Natural killer cell (primary cell): ENCODE data around the gene ARHGEF11. TPM values are rescaled to one million over a fixed set of nuclear protein-coding genes. Genes with fewer than 3 reads are reported as not detected.
A peak's percentile ranks its signal among the peaks of the same experiment; 100 is the strongest.

Experiments used
- ATAC-seq, 3 donors: fragments of 150-1000 bp in 2 of 3; fragments of 200-7000 bp in 1 of 3; cut with Tn5 transposase; 1 replicate in 1 of 3; 2 replicates in 2 of 3; pipeline ENCODE4 v1.10.0; 2021; ENCODE audit warnings: mild to moderate bottlenecking in 2 of 3, moderate library complexity in 2 of 3
- DNase-seq, 2 donors: peaks; one replicate each; pipeline versions ENCODE4 v3.0.0 to v3.0.0-alpha.2; 2013 to 2021; ENCODE audit warnings: mixed read lengths in 1 of 2
- H3K27ac ChIP-seq: one replicate; pipeline ENCODE4 v1.5.1; 2013; ENCODE audit warnings: mild to moderate bottlenecking, low read length
- H3K27me3 ChIP-seq: one replicate; pipeline ENCODE4 v1.6.1; 2013; ENCODE audit warnings: low read length; ENCODE audit not compliant: control insufficient read depth, insufficient read depth
- H3K36me3 ChIP-seq: one replicate; pipeline ENCODE4 v1.6.1; 2013; ENCODE audit warnings: low read length; ENCODE audit not compliant: control insufficient read depth, insufficient read depth
- H3K4me1 ChIP-seq: one replicate; pipeline ENCODE4 v1.6.1; 2013; ENCODE audit warnings: low read length; ENCODE audit not compliant: control insufficient read depth, insufficient read depth
- H3K4me3 ChIP-seq: one replicate; pipeline ENCODE4 v1.5.1; 2013; ENCODE audit warnings: low read length
- H3K9me3 ChIP-seq: one replicate; pipeline ENCODE4 v1.6.1; 2013; ENCODE audit warnings: low read length; ENCODE audit not compliant: control insufficient read depth, insufficient read depth
- H3K27ac Mint-ChIP-seq, 2 donors: one replicate each; pipeline ENCODE4 v1.8.0; 2022; ENCODE audit warnings: mild to moderate bottlenecking in 2 of 2, mixed read lengths in 2 of 2, moderate library complexity in 1 of 2
- H3K27me3 Mint-ChIP-seq, 2 donors: one replicate each; pipeline ENCODE4 v1.8.0; 2022; ENCODE audit warnings: low read depth in 2 of 2, mixed read lengths in 2 of 2
- H3K36me3 Mint-ChIP-seq: one replicate; pipeline ENCODE4 v1.8.0; 2022; ENCODE audit warnings: mixed read lengths
- H3K4me1 Mint-ChIP-seq, 2 donors: one replicate each; pipeline ENCODE4 v1.8.0; 2022; ENCODE audit warnings: mixed read lengths in 2 of 2
- H3K4me3 Mint-ChIP-seq: one replicate; pipeline ENCODE4 v1.8.0; 2022; ENCODE audit warnings: mild to moderate bottlenecking, moderate library complexity, mixed read lengths
- H3K9me3 Mint-ChIP-seq, 2 donors: one replicate each; pipeline ENCODE4 v1.8.0; 2022; ENCODE audit warnings: mixed read lengths in 2 of 2
- CTCF ChIP-seq: fragments of 200-600 bp; IDR thresholded peaks from one replicate; pipeline ENCODE4 v1.8.0; 2022; ENCODE audit warnings: antibody characterized with exemption
- WGBS: methylation state at CpG from one replicate; pipeline ENCODE4 v1.1.7; 2013; ENCODE audit warnings: missing lambda C conversion rate; ENCODE audit not compliant: insufficient coverage; 5-methylcytosine and 5-hydroxymethylcytosine counted together
- intact Hi-C: fragments of 100-400 bp; cut with micrococcal nuclease; formaldehyde crosslinking; loops from one replicate; pipeline ENCODE4 v1.14.2; 2022
- total RNA-seq, 4 donors: library from RNA; stranded (reverse); fragments of 120-200 nt in 1 of 4; gene quantifications; one replicate each; pipeline versions ENCODE4 v1.2.3 to v1.2.4, GENCODE V29; 2013 to 2022

The ARHGEF11 gene, protein sequence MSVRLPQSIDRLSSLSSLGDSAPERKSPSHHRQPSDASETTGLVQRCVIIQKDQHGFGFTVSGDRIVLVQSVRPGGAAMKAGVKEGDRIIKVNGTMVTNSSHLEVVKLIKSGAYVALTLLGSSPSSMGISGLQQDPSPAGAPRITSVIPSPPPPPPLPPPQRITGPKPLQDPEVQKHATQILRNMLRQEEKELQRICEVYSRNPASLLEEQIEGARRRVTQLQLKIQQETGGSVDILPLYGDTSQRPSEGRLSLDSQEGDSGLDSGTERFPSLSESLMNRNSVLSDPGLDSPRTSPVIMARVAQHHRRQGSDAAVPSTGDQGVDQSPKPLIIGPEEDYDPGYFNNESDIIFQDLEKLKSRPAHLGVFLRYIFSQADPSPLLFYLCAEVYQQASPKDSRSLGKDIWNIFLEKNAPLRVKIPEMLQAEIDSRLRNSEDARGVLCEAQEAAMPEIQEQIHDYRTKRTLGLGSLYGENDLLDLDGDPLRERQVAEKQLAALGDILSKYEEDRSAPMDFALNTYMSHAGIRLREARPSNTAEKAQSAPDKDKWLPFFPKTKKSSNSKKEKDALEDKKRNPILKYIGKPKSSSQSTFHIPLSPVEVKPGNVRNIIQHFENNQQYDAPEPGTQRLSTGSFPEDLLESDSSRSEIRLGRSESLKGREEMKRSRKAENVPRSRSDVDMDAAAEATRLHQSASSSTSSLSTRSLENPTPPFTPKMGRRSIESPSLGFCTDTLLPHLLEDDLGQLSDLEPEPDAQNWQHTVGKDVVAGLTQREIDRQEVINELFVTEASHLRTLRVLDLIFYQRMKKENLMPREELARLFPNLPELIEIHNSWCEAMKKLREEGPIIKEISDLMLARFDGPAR (N-terminal part only)
- 1 to 10 TPM; 1.7 to 2.8 (median 2.4) TPM for total RNA-seq
- 5.3 TPM for total RNA-seq (2013)

GRCh38 chr1:157045250-157046218, at the start of gene ARHGEF11:
Gene ARHGEF11 (minus strand): TSS chr1:157045742. CDS start chr1:157044330, 1,412 bp downstream.
- intact Hi-C loops = no loop called here
- no peak for TF ChIP-seq CTCF
- ATAC-seq = peak; percentile 64 to 76 (median 72)
- H3K9me3 Mint-ChIP-seq = no peaks in the 10 kb centered on the region
- under 1% methylated on average over 112 of the region's 120 CpGs for WGBS
- Histone ChIP-seq H3K4me3 (peak within 1 kb of the TSS; percentile 23), H3K27ac (no peak within 1 kb of the TSS), H3K27me3 (peaks cover 27% of the 10 kb centered on the region), H3K9me3 (no peaks in the 10 kb centered on the region), H3K4me1 (peaks cover 12% of the 10 kb centered on the region), H3K36me3 (no peaks in the 10 kb centered on the region)
- H3K27me3 Mint-ChIP-seq = peaks cover 46 to 80% of the 10 kb centered on the region in 2 donors
- H3K36me3 Mint-ChIP-seq = no peaks in the 10 kb centered on the region
- H3K27ac Mint-ChIP-seq = peak within 1 kb of the TSS in 1 of 2 donors; percentile 28
- peak within 1 kb of the TSS; percentile 96 for H3K4me3 Mint-ChIP-seq
- peak; percentile 20 to 34 for DNase-seq
- H3K4me1 Mint-ChIP-seq = peaks cover 6 to 12% of the 10 kb centered on the region in 2 donors

DNA sequence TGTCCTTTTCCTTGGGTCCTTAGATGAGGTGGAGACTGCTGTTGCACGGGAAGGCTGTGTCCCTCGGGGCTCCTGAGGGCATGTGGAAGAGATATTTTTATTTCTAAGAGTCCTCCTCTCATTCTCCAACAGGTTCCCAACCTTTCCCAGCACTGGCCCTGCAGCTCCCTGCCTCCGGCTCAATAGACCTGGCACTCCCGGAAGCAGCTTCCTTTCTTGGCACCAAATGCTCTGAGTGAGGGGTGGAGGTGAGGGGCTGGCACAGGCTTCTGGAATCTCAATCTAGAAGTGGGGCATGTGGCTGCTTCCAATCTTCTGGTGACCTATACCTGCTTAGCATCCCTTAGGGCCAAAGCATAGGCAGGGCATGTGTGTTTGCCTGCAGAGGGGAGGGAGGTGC, 49.5 kb upstream of the ARHGEF11 start:
- no peak for TF ChIP-seq CTCF
- H3K36me3 Mint-ChIP-seq = no peaks in the 10 kb centered on the region
- Histone ChIP-seq H3K27me3 (no peaks in the 10 kb centered on the region), H3K4me1 (peaks cover 5% of the 10 kb centered on the region), H3K36me3 (no peaks in the 10 kb centered on the region), H3K9me3 (no peaks in the 10 kb centered on the region), H3K27ac (no peak overlapping the region), H3K4me3 (no peak overlapping the region)
- DNase-seq = no peak
- intact Hi-C loops = no loop called here
- 100% methylated on average over 2 of the region's 4 CpGs for WGBS
- peaks cover 0 to 4% of the 10 kb centered on the region in 2 donors for H3K4me1 Mint-ChIP-seq
- H3K27me3 Mint-ChIP-seq = peaks cover 0 to 4% of the 10 kb centered on the region in 2 donors
- no peak overlapping the region for H3K27ac Mint-ChIP-seq
- no peak for ATAC-seq
- no peaks in the 10 kb centered on the region for H3K9me3 Mint-ChIP-seq
- H3K4me3 Mint-ChIP-seq = no peak overlapping the region

- ATAC-seq (no peak), DNase-seq (no peak)
- H3K4me1 ChIP-seq = peaks cover 3% of the 10 kb centered on the region
- 92% methylated on average over 7 of the region's 8 CpGs for WGBS
- H3K4me3 ChIP-seq = no peak overlapping the region
- Mint-ChIP-seq H3K4me3 (no peak overlapping the region), H3K4me1 (peaks cover 0 to 7% of the 10 kb centered on the region in 2 donors), H3K9me3 (no peaks in the 10 kb centered on the region), H3K36me3 (no peaks in the 10 kb centered on the region), H3K27me3 (peaks cover 0 to 4% of the 10 kb centered on the region in 2 donors), H3K27ac (no peak overlapping the region)
- no peaks in the 10 kb centered on the region for H3K9me3 ChIP-seq
- no peak for TF ChIP-seq CTCF
- H3K27me3 ChIP-seq = no peaks in the 10 kb centered on the region
- H3K36me3 ChIP-seq = no peaks in the 10 kb centered on the region
- intact Hi-C loops = no loop called here
- no peak overlapping the region for H3K27ac ChIP-seq
Observed at GRCh38 chr1:157092831-157093230, 47.3 kb upstream of the ARHGEF11 start.
